ENCODE data around the gene EDEM2. TPM values are rescaled to one million over a fixed set of nuclear protein-coding genes. Genes with fewer than 3 reads are reported as not detected.
"Not testable (repeated sequence)": the region's sequence is repeated elsewhere in the genome, so short reads cannot be mapped to it uniquely, and the experiment has no call there.

The EDEM2 gene
- total RNA-seq, 1 donor from 2014 or later: 20.4 TPM

GRCh38 chr20:35079472-35080347, 67.4 kb downstream of the EDEM2 start:
- DNase-seq (ENCODE audit: low read depth): no peak
- no peak overlapping the region for H3K4me3 ChIP-seq (ENCODE audit: low read depth, low read length)
- TF ChIP-seq, protein P1, sequence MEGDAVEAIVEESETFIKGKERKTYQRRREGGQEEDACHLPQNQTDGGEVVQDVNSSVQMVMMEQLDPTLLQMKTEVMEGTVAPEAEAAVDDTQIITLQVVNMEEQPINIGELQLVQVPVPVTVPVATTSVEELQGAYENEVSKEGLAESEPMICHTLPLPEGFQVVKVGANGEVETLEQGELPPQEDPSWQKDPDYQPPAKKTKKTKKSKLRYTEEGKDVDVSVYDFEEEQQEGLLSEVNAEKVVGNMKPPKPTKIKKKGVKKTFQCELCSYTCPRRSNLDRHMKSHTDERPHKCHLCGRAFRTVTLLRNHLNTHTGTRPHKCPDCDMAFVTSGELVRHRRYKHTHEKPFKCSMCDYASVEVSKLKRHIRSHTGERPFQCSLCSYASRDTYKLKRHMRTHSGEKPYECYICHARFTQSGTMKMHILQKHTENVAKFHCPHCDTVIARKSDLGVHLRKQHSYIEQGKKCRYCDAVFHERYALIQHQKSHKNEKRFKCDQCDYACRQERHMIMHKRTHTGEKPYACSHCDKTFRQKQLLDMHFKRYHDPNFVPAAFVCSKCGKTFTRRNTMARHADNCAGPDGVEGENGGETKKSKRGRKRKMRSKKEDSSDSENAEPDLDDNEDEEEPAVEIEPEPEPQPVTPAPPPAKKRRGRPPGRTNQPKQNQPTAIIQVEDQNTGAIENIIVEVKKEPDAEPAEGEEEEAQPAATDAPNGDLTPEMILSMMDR (conservative IDR thresholded peaks at IDR 0.05; ENCODE audit: low read depth, low read length): no peak

GRCh38 chr20:35077872-35078271, 69.3 kb downstream of the EDEM2 start:
- no peak overlapping the region for H3K4me3 ChIP-seq (ENCODE audit: low read depth, low read length)
- TF ChIP-seq, protein P1 (conservative IDR thresholded peaks at IDR 0.05; ENCODE audit: low read depth, low read length): no peak
- DNase-seq (ENCODE audit: low read depth): no peak

DNA sequence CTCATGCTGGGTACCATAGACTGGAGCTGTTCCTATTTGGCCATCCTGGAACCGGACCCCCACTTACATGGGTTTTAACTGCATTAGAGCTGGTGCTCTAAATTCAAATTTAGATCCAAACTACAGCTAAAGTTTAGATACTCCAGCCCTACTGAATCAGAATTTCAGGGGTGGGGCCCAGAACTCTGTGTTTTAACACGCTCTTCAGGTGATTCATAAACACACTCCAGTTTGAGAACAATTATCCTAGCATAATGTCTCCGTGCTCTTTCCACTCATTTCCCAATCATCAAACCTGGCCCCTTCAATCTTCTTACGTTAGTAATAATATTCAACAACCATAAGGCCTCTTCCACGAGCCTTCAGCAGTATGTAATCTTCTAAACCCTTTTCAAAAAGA, 69.8 kb downstream of the EDEM2 start:
- no peak for DNase-seq (ENCODE audit: low read depth)
- H3K4me3 ChIP-seq (ENCODE audit: low read depth, low read length): no peak overlapping the region
- TF ChIP-seq, protein P1 (conservative IDR thresholded peaks at IDR 0.05; ENCODE audit: low read depth, low read length): no peak

GRCh38 chr20:35071436-35072153, 75.5 kb downstream of the EDEM2 start:
- not testable (repeated sequence) for DNase-seq (ENCODE audit: low read depth); H3K4me3 ChIP-seq (ENCODE audit: low read depth, low read length)

DNA sequence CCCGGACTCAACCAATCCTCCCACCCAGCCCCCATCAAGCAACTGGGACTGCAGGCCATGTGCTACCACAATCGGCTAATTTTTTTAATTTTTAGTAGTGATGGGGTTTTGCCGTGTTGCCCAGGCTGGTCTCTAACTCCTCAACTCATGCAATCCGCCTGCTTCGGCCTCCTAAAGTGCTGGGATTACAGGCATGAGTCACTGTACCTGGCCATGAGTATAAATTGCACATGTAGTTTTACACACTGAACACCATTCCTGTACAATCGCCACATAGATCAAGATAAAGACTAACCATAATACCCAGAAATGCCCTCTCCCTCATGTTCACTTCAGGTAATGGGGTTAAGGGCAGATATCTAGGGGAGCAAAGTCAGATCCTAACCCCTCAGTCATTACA, 80.9 kb downstream of the EDEM2 start:
- H3K4me3 ChIP-seq (ENCODE audit: low read depth, low read length): no peak overlapping the region
- TF ChIP-seq, protein P1 (conservative IDR thresholded peaks at IDR 0.05; ENCODE audit: low read depth, low read length): no peak
- no peak for DNase-seq (ENCODE audit: low read depth)

Other genes with a start within 250 kb of the EDEM2 start
- gene GSS, start 191.5 kb downstream of the EDEM2 start, total RNA-seq: 76.2 and 82.8 TPM in 2 replicates
- not detected in 2 replicates for gene MYH7B, start 191.5 kb downstream of the EDEM2 start, total RNA-seq
- 58.6 and 82.2 TPM in 2 replicates for gene TRPC4AP, start 54.5 kb downstream of the EDEM2 start, total RNA-seq
- 39.3 and 56.6 TPM in 2 replicates for gene PROCR, start 24.7 kb upstream of the EDEM2 start, total RNA-seq
- gene MMP24, start 79.4 kb upstream of the EDEM2 start, total RNA-seq: 8.2 and 12.2 TPM in 2 replicates
- gene MMP24OS, start 130.8 kb upstream of the EDEM2 start, total RNA-seq: 16.1 and 32.3 TPM in 2 replicates
- gene EIF6, start 137.4 kb upstream of the EDEM2 start, total RNA-seq: 315 and 480 TPM in 2 replicates
- gene FAM83C, start 145.1 kb upstream of the EDEM2 start, total RNA-seq: 0.14 TPM in 1 of 2 replicates, not detected in the other

Measured in epithelial cell of proximal tubule (primary cell).